GM13977 (cell line): ENCODE results near the gene EXOC2.

Experiments
- DNase-seq: peaks from one replicate; pipeline ENCODE4 v3.0.0; 2012; ENCODE audit warnings: low spot score
- in situ Hi-C: fragments of 300-500 bp; cut with MboI; formaldehyde crosslinking; loops from one replicate; pipeline ENCODE4 v1.12.0; 2022; ENCODE audit warnings: low sequenced_read_pairs, low pct_unique_long_range_greater_than_20kb, mixed read lengths, inconsistent platforms; ENCODE audit not compliant: unreplicated experiment
- TF ChIP-seq, protein P1 (sequence below): IDR thresholded peaks from 2 replicates; pipeline ENCODE4 v1.5.1; 2012; ENCODE audit warnings: mild to moderate bottlenecking, control low read depth; ENCODE audit not compliant: insufficient read depth; ENCODE audit errors: extremely low read depth, missing control alignments

EXOC2 gene

GRCh38 chr6:729606-730320 is 36.8 kb upstream of the EXOC2 start:
- in situ Hi-C loops, result no loop called here
- DNase-seq, result no peak
- TF ChIP-seq, protein P1, sequence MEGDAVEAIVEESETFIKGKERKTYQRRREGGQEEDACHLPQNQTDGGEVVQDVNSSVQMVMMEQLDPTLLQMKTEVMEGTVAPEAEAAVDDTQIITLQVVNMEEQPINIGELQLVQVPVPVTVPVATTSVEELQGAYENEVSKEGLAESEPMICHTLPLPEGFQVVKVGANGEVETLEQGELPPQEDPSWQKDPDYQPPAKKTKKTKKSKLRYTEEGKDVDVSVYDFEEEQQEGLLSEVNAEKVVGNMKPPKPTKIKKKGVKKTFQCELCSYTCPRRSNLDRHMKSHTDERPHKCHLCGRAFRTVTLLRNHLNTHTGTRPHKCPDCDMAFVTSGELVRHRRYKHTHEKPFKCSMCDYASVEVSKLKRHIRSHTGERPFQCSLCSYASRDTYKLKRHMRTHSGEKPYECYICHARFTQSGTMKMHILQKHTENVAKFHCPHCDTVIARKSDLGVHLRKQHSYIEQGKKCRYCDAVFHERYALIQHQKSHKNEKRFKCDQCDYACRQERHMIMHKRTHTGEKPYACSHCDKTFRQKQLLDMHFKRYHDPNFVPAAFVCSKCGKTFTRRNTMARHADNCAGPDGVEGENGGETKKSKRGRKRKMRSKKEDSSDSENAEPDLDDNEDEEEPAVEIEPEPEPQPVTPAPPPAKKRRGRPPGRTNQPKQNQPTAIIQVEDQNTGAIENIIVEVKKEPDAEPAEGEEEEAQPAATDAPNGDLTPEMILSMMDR, result no peak

DNA sequence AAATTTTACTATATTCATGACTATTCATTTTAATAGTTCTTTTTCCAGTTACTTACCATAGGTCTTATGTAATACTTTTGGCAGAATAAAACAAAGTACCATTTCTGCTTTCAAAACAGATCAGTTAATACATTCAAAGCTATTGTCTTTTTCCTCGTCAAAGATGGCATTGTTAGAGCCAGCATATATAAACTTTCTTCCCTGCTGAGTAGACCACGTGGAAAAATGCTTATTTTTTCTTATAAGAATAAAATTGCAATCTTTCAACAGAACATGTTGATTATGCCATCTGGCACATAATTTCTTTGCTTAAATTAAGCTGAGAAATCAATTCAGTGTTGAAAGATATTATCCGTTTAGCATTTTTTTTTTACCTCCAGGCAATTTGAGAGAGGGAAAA is 34.9 kb upstream of the EXOC2 start:
- TF ChIP-seq, protein P1, result no peak
- in situ Hi-C loops, result no loop called here
- no peak for DNase-seq

DNA sequence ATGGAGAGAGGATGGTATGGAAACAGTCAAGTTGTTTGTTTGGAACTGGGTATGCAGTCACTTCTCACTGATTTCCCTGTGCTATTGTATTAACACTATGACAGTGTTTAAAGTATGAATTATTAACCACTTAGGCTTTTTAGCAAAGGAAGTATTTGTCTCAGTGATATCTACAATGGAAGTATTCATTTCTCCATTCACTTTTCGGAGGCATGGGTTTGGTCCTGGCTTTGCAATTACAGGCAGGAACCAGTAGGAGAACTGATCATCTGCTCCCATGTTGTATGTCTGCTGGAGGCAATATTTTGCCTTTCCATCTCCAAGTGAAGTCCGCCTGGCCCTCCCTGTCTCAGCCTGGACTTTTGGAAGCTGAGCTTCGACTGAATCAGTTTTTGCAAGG is 30.6 kb upstream of the EXOC2 start:
- in situ Hi-C loops, result no loop called here
- TF ChIP-seq, protein P1, result no peak
- no peak for DNase-seq

DNA sequence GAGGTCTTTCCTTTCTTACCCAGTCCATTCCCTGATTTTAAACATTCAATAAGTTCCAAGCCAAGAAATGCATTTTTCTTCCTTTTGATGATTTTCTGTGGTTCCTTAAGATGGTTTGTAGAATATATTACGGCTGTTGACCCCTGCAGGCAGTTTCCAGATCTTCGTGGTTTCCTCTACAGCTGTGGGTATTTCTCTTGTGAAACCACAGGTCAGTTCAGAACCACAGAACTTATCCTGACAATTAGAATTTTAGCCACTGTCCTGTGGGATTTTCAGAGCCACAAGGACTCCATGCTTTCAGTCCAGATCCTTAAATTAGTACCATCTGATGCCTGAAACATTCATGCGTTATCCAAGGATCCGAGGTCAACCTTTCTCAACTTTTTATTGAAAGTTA is 29.7 kb upstream of the EXOC2 start:
- in situ Hi-C loops, result no loop called here
- no peak for DNase-seq
- TF ChIP-seq, protein P1, result no peak

GRCh38 chr6:722077-722524 is 29.2 kb upstream of the EXOC2 start:
- DNase-seq, result peak; percentile 78
- in situ Hi-C loops, result no loop called here

GRCh38 chr6:718345-718744 is 25.4 kb upstream of the EXOC2 start:
- no peak for DNase-seq
- TF ChIP-seq, protein P1, result no peak
- in situ Hi-C loops, result no loop called here

More at GRCh38 chr6:722077-722524, 29.2 kb upstream of the EXOC2 start:
- TF ChIP-seq, protein P1, result peak; percentile 92
